MM.1S (cell line): ENCODE measurements around the gene LRP6.

Source experiments
- DNase-seq: peaks from one replicate; pipeline ENCODE4 v3.0.0-alpha.2; 2015
- H2AFZ ChIP-seq: fragments of 300-600 bp; sonication (generic); 2 replicates; pipeline ENCODE4 v1.6.0; 2016; ENCODE audit warnings: antibody characterized with exemption, low read length
- H3F3A ChIP-seq: fragments of 300-600 bp; sonication (generic); 2 replicates; pipeline ENCODE4 v1.6.1; 2016; ENCODE audit warnings: mild to moderate bottlenecking, antibody characterized with exemption, low read length, moderate library complexity, mixed read lengths; ENCODE audit not compliant: insufficient read depth
- H3K27ac ChIP-seq: fragments of 300-600 bp; sonication (generic); 2 replicates; pipeline ENCODE4 v1.5.1; 2016; ENCODE audit warnings: mild to moderate bottlenecking, low read length
- H3K27me3 ChIP-seq: fragments of 300-600 bp; sonication (generic); replicated peaks from 2 replicates; pipeline ENCODE4 v1.6.0; 2016; ENCODE audit warnings: low read length; ENCODE audit not compliant: insufficient read depth
- H3K36me3 ChIP-seq: fragments of 300-600 bp; sonication (generic); replicated peaks from 2 replicates; pipeline ENCODE4 v1.6.1; 2016; ENCODE audit warnings: mild to moderate bottlenecking, low read length, mixed read lengths; ENCODE audit not compliant: insufficient read depth
- H3K4me1 ChIP-seq: fragments of 300-600 bp; sonication (generic); 2 replicates; pipeline ENCODE4 v1.6.1; 2016; ENCODE audit warnings: low read length, mixed read lengths
- H3K4me2 ChIP-seq: fragments of 300-600 bp; sonication (generic); 2 replicates; pipeline ENCODE4 v1.6.0; 2016; ENCODE audit warnings: low read depth, low read length
- H3K4me3 ChIP-seq: fragments of 300-600 bp; sonication (generic); 2 replicates; pipeline ENCODE4 v1.5.1; 2016; ENCODE audit warnings: low read length, mixed read lengths
- H3K79me2 ChIP-seq: fragments of 300-600 bp; sonication (generic); 2 replicates; pipeline ENCODE4 v1.6.1; 2016; ENCODE audit warnings: mixed run types, low read length, mixed read lengths
- H3K9ac ChIP-seq: fragments of 300-600 bp; sonication (generic); 2 replicates; pipeline ENCODE4 v1.6.1; 2016; ENCODE audit warnings: low read length, mixed read lengths
- H3K9me2 ChIP-seq: fragments of 300-600 bp; sonication (generic); replicated peaks from 2 replicates; pipeline ENCODE4 v1.6.1; 2016; ENCODE audit warnings: mild to moderate bottlenecking, low read length, mixed read lengths; ENCODE audit not compliant: insufficient read depth
- H3K9me3 ChIP-seq: fragments of 300-600 bp; sonication (generic); replicated peaks from 2 replicates; pipeline ENCODE4 v1.6.1; 2016; ENCODE audit warnings: mild to moderate bottlenecking, low read length, mixed read lengths; ENCODE audit not compliant: insufficient read depth
- H4K20me1 ChIP-seq: fragments of 300-600 bp; sonication (generic); 2 replicates; pipeline ENCODE4 v1.6.1; 2016; ENCODE audit warnings: mild to moderate bottlenecking, low read length, moderate library complexity, mixed read lengths; ENCODE audit not compliant: insufficient read depth
- CTCF ChIP-seq: fragments of 300-600 bp; sonication (generic); IDR thresholded peaks from 2 replicates; pipeline ENCODE4 v1.5.1; 2016; ENCODE audit warnings: antibody characterized with exemption, low read length, mixed read lengths
- EZH2 ChIP-seq: fragments of 300-600 bp; sonication (generic); optimal IDR thresholded peaks from 2 replicates; pipeline ENCODE3; 2017; ENCODE audit warnings: low read depth, mild to moderate bottlenecking, antibody characterized with exemption, low read length, mixed read lengths
- EZH2phosphoT487 ChIP-seq: fragments of 300-600 bp; sonication (generic); IDR thresholded peaks from 2 replicates; pipeline ENCODE4 v1.6.1; 2018; ENCODE audit warnings: antibody characterized with exemption, low read length

LRP6 gene

GRCh38 chr12:12097891-12098690 is 168.8 kb downstream of the LRP6 start:
- Histone ChIP-seq H3K9ac (no peak overlapping the region), H3K4me2 (no peak overlapping the region), H3K4me1 (peaks cover 3% of the 10 kb centered on the region; the same call in 1 of the 2 replicates), H4K20me1 (no peaks in the 10 kb centered on the region), H3K9me3 (no peaks in the 10 kb centered on the region), H3K79me2 (no peaks in the 10 kb centered on the region), H3K27ac (no peak overlapping the region), H3K4me3 (no peak overlapping the region), H2AFZ (no peak overlapping the region), H3K9me2 (no peaks in the 10 kb centered on the region), H3K36me3 (no peaks in the 10 kb centered on the region), H3F3A (no peaks in the 10 kb centered on the region), H3K27me3 (no peaks in the 10 kb centered on the region)
- TF ChIP-seq EZH2phosphoT487: no peak
- no peak for TF ChIP-seq EZH2
- TF ChIP-seq CTCF: no peak
- DNase-seq: no peak

GRCh38 chr12:12095021-12095420 is 171.8 kb downstream of the LRP6 start:
- Histone ChIP-seq H2AFZ (no peak overlapping the region), H3K79me2 (no peaks in the 10 kb centered on the region), H3K27me3 (no peaks in the 10 kb centered on the region), H3K9me3 (no peaks in the 10 kb centered on the region), H4K20me1 (no peaks in the 10 kb centered on the region), H3K27ac (no peak overlapping the region), H3F3A (no peaks in the 10 kb centered on the region), H3K9me2 (no peaks in the 10 kb centered on the region), H3K36me3 (no peaks in the 10 kb centered on the region), H3K4me2 (no peak overlapping the region), H3K4me3 (no peak overlapping the region), H3K4me1 (peaks cover 3% of the 10 kb centered on the region; the same call in 1 of the 2 replicates), H3K9ac (no peak overlapping the region)
- TF ChIP-seq CTCF (no peak), EZH2phosphoT487 (no peak), EZH2 (no peak)
- DNase-seq: no peak

- no peaks in the 10 kb centered on the region for H3K27me3 ChIP-seq
- no peak overlapping the region for H3K27ac ChIP-seq
- no peak overlapping the region for H3K4me3 ChIP-seq
These were observed 172.4 kb downstream of the LRP6 start for GRCh38 chr12:12094481-12094880.

More at GRCh38 chr12:12094481-12094880, 172.4 kb downstream of the LRP6 start:
- Histone ChIP-seq H3K4me2 (no peak overlapping the region), H3K79me2 (no peaks in the 10 kb centered on the region), H3K36me3 (no peaks in the 10 kb centered on the region), H3K9ac (no peak overlapping the region), H3K4me1 (peaks cover 3% of the 10 kb centered on the region; the same call in 1 of the 2 replicates), H3F3A (no peaks in the 10 kb centered on the region), H3K9me3 (no peaks in the 10 kb centered on the region), H4K20me1 (no peaks in the 10 kb centered on the region), H2AFZ (no peak overlapping the region), H3K9me2 (no peaks in the 10 kb centered on the region)
- no peak for DNase-seq
- TF ChIP-seq EZH2 (no peak), EZH2phosphoT487 (no peak), CTCF (no peak)
